Left ventricle myocardium inferior (tissue), 1 donor: ENCODE measurements around the gene CXCR5. TPM values are rescaled to one million over a fixed set of nuclear protein-coding genes. Genes with fewer than 3 reads are reported as not detected.

ENCODE experiments used
- DNase-seq: peaks from one replicate; pipeline ENCODE4 v3.0.0-alpha.2; 2020
- H3K27ac ChIP-seq: fragments of 200-600 bp; replicated peaks from 2 replicates; pipeline ENCODE4 v1.8.0; 2021
- H3K27me3 ChIP-seq: fragments of 200-600 bp; 2 replicates; pipeline ENCODE4 v1.8.0; 2021; ENCODE audit warnings: low read depth
- H3K36me3 ChIP-seq: fragments of 200-600 bp; 2 replicates; pipeline ENCODE4 v1.8.0; 2021
- H3K4me1 ChIP-seq: fragments of 200-600 bp; 2 replicates; pipeline ENCODE4 v1.8.0; 2021
- H3K4me3 ChIP-seq: fragments of 200-600 bp; 2 replicates; pipeline ENCODE4 v1.8.0; 2021; ENCODE audit warnings: mild to moderate bottlenecking, moderate library complexity
- H3K9me3 ChIP-seq: fragments of 200-600 bp; replicated peaks from 2 replicates; pipeline ENCODE4 v1.8.0; 2021
- intact Hi-C: fragments of 100-400 bp; cut with micrococcal nuclease; formaldehyde crosslinking; loops from one replicate; pipeline ENCODE4 v1.11.0; 2022
- total RNA-seq: library from RNA; stranded (reverse); fragmentation: NEBNext Ultra II Directional; extraction: Animal tissue kit (Norgen Biotek cat#: 25700); gene quantifications from one replicate; pipeline ENCODE4 v1.2.1, GENCODE V29; 2021
- TF ChIP-seq, protein P1 (sequence below): fragments of 200-600 bp; IDR thresholded peaks from 2 replicates; pipeline ENCODE4 v1.8.0; 2021; ENCODE audit warnings: antibody characterized with exemption, mild to moderate bottlenecking, borderline replicate concordance
- donor health status: DM: no; HTN: yes; CAD: no; lungs with severe emphysema.

CXCR5 gene
- total RNA-seq, 1 donor from 2014 or later: not detected

DNA sequence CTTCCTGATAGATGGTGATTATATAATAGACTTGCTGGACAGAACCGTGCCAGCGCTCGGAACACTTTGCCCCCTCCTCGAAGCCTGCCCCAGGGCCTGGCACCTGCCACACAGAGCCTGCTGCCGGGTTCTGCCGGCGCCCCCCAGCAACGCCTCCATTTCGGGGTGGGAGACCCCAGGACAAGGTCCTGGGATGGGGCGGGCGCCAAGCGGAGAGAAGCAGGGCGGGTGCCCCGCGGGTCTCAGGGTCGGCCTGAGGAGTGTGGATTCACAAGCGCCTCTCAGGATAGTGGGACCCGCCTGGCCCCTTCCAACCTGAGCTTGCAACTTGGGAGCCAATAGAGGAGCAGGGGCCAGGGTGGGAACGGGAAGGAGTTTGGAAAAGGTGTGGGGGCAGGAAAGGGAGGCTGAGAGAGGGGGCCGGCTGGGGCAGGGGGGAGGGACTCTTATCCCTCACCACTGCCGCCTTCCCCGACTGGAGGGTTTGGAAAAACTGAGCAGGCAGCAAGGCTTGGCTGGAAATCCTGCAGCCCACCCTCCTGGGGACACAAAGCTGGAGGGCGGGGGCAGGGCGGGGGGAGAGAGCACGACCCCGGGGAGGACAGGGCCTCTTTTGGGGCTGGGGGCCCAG is 45.3 kb downstream of the CXCR5 start:
- TF ChIP-seq, protein P1, sequence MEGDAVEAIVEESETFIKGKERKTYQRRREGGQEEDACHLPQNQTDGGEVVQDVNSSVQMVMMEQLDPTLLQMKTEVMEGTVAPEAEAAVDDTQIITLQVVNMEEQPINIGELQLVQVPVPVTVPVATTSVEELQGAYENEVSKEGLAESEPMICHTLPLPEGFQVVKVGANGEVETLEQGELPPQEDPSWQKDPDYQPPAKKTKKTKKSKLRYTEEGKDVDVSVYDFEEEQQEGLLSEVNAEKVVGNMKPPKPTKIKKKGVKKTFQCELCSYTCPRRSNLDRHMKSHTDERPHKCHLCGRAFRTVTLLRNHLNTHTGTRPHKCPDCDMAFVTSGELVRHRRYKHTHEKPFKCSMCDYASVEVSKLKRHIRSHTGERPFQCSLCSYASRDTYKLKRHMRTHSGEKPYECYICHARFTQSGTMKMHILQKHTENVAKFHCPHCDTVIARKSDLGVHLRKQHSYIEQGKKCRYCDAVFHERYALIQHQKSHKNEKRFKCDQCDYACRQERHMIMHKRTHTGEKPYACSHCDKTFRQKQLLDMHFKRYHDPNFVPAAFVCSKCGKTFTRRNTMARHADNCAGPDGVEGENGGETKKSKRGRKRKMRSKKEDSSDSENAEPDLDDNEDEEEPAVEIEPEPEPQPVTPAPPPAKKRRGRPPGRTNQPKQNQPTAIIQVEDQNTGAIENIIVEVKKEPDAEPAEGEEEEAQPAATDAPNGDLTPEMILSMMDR: peak; percentile 15
- peaks cover 74% of the 10 kb centered on the region for H3K4me1 ChIP-seq
- no peaks in the 10 kb centered on the region for H3K9me3 ChIP-seq
- no peaks in the 10 kb centered on the region for H3K36me3 ChIP-seq
- no peaks in the 10 kb centered on the region for H3K27me3 ChIP-seq
- H3K27ac ChIP-seq: peak overlapping the region; percentile 100
- intact Hi-C loops: no loop called here
- DNase-seq: peak; percentile 69
- H3K4me3 ChIP-seq: peak overlapping the region; percentile 90

- Histone ChIP-seq H3K4me1 (peaks cover 69% of the 10 kb centered on the region), H3K9me3 (no peaks in the 10 kb centered on the region), H3K36me3 (no peaks in the 10 kb centered on the region), H3K27ac (peak overlapping the region; percentile 100), H3K4me3 (peak overlapping the region; percentile 90), H3K27me3 (no peaks in the 10 kb centered on the region)
- TF ChIP-seq, protein P1: no peak
- DNase-seq: peak; percentile 81
- intact Hi-C loops: no loop called here
Observed at GRCh38 chr11:118929501-118930093, 45.9 kb downstream of the CXCR5 start.

- Histone ChIP-seq H3K36me3 (no peaks in the 10 kb centered on the region), H3K27me3 (no peaks in the 10 kb centered on the region), H3K9me3 (no peaks in the 10 kb centered on the region), H3K27ac (peak overlapping the region; percentile 100), H3K4me3 (peak overlapping the region; percentile 90), H3K4me1 (peaks cover 63% of the 10 kb centered on the region)
- TF ChIP-seq, protein P1: peak; percentile 97
- DNase-seq: peak; percentile 82
- intact Hi-C loops: no loop called here
Observed at GRCh38 chr11:118930094-118930712, 46.5 kb downstream of the CXCR5 start.

DNA sequence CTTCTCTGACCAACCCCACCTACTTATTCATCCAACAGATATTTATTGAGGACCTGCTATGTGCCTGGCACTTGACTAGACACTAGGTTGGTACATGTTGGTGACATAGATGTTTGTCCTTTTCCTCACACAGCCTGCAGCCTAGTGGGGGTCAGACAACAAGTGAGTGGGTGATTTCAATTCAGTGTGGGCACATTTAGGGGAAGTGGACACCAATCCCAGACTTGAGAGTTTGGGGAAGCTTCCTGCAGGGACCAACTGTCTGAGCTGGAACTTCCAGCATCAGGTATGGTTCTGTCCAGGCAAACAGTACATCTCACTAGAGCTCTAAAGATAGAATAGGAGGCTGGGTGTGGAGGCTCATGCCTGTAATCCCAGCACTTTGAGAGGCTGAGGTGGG is 47.9 kb downstream of the CXCR5 start:
- no peak for DNase-seq
- intact Hi-C loops: no loop called here
- no peaks in the 10 kb centered on the region for H3K36me3 ChIP-seq
- peaks cover 53% of the 10 kb centered on the region for H3K4me1 ChIP-seq
- H3K27me3 ChIP-seq: no peaks in the 10 kb centered on the region
- H3K4me3 ChIP-seq: no peak overlapping the region
- no peaks in the 10 kb centered on the region for H3K9me3 ChIP-seq
- TF ChIP-seq, protein P1: no peak
- H3K27ac ChIP-seq: no peak overlapping the region

- Histone ChIP-seq H3K4me1 (peaks cover 34% of the 10 kb centered on the region), H3K27ac (peak overlapping the region; percentile 80), H3K27me3 (peaks cover 14% of the 10 kb centered on the region), H3K9me3 (no peaks in the 10 kb centered on the region), H3K4me3 (no peak overlapping the region), H3K36me3 (no peaks in the 10 kb centered on the region)
- DNase-seq: peak; percentile 39
- intact Hi-C loops: no loop called here
- TF ChIP-seq, protein P1: no peak
Observed at GRCh38 chr11:118933486-118933885, 49.8 kb downstream of the CXCR5 start.
